B cell (primary cell): Measurements from ENCODE around the gene INKA2.

ENCODE experiments used
- EZH2 ChIP-seq: IDR thresholded peaks from 2 replicates; pipeline ENCODE4 v1.6.1; 2012; ENCODE audit warnings: borderline replicate concordance, low read depth, mild to moderate bottlenecking, moderate library complexity, low read length; ENCODE audit not compliant: insufficient read depth, poor library complexity, severe bottlenecking
- TF ChIP-seq, protein P1 (sequence below): fragments of 200-600 bp; IDR thresholded peaks from one replicate; pipeline ENCODE4 v1.8.0; 2022; ENCODE audit warnings: antibody characterized with exemption, mild to moderate bottlenecking

DNA sequence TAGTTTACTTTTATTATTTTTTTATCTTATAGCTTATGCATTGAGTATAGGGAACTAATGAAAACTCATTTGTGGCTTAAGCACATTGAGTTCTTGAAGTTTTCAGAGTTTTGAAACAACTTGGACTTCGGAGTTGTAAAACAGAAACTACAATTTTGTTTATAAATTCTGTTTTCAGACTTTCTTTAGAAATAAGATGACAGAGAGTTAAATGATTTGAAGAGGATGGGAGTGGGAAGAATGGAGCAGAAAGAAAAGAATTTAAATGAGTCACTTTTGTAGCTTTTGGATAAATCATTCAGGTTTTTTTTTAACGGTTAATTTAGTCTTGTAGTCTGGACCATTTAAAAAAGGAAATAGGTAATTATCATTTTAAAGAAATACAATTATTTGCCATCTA, 32.3 kb downstream of the INKA2 start:
- TF ChIP-seq, protein P1, sequence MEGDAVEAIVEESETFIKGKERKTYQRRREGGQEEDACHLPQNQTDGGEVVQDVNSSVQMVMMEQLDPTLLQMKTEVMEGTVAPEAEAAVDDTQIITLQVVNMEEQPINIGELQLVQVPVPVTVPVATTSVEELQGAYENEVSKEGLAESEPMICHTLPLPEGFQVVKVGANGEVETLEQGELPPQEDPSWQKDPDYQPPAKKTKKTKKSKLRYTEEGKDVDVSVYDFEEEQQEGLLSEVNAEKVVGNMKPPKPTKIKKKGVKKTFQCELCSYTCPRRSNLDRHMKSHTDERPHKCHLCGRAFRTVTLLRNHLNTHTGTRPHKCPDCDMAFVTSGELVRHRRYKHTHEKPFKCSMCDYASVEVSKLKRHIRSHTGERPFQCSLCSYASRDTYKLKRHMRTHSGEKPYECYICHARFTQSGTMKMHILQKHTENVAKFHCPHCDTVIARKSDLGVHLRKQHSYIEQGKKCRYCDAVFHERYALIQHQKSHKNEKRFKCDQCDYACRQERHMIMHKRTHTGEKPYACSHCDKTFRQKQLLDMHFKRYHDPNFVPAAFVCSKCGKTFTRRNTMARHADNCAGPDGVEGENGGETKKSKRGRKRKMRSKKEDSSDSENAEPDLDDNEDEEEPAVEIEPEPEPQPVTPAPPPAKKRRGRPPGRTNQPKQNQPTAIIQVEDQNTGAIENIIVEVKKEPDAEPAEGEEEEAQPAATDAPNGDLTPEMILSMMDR: no peak
- TF ChIP-seq EZH2: no peak
